GM19372 (cell line): ENCODE measurements around the gene ATP11B.
"Not testable (repeated sequence)": the region's sequence is repeated elsewhere in the genome, so short reads cannot be mapped to it uniquely, and the experiment has no call there.

Experiments
- ATAC-seq: cut with Tn5 transposase; IDR thresholded peaks from one replicate; pipeline ENCODE4 v1.9.1; 2021; ENCODE audit warnings: mild to moderate bottlenecking, low read depth, moderate library complexity; ENCODE audit not compliant: unreplicated experiment

Gene ATP11B

GRCh38 chr3:182794455-182795388 lies 1.4 kb downstream of the ATP11B start:
- ATAC-seq, result no peak

GRCh38 chr3:182795389-182795782 lies 2.1 kb downstream of the ATP11B start:
- no peak for ATAC-seq

- no peak for ATAC-seq
Measured at GRCh38 chr3:182796310-182796709, 3.0 kb downstream of the ATP11B start.

GRCh38 chr3:182797876-182798275 lies 4.6 kb downstream of the ATP11B start:
- ATAC-seq, result no peak

GRCh38 chr3:182799143-182799542 lies 5.8 kb downstream of the ATP11B start:
- not testable (repeated sequence) for ATAC-seq

GRCh38 chr3:182800508-182800907 lies 7.2 kb downstream of the ATP11B start:
- no peak for ATAC-seq

- no peak for ATAC-seq
Measured at GRCh38 chr3:182802413-182803390, 9.4 kb downstream of the ATP11B start.

GRCh38 chr3:182803596-182803995 lies 10.3 kb downstream of the ATP11B start:
- no peak for ATAC-seq

- no peak for ATAC-seq
Measured at GRCh38 chr3:182807061-182807460, 13.8 kb downstream of the ATP11B start.

- no peak for ATAC-seq
Measured at GRCh38 chr3:182808041-182808770, 14.9 kb downstream of the ATP11B start.

GRCh38 chr3:182809531-182809930 lies 16.2 kb downstream of the ATP11B start:
- no peak for ATAC-seq

GRCh38 chr3:182810574-182811268 lies 17.4 kb downstream of the ATP11B start:
- no peak for ATAC-seq

GRCh38 chr3:182811269-182811596 lies 17.9 kb downstream of the ATP11B start:
- ATAC-seq, result no peak

- ATAC-seq, result no peak
Measured at GRCh38 chr3:182812123-182812522, 18.8 kb downstream of the ATP11B start.

GRCh38 chr3:182814419-182815062 lies 21.2 kb downstream of the ATP11B start:
- no peak for ATAC-seq

GRCh38 chr3:182816181-182816580 lies 22.9 kb downstream of the ATP11B start:
- ATAC-seq, result no peak

- no peak for ATAC-seq
Measured at GRCh38 chr3:182818296-182818978, 25.1 kb downstream of the ATP11B start.

GRCh38 chr3:182821221-182821981 lies 28.1 kb downstream of the ATP11B start:
- ATAC-seq, result no peak
